ENCODE measurements around the gene IL31RA. TPM values are rescaled to one million over a fixed set of nuclear protein-coding genes. Genes with fewer than 3 reads are reported as not detected.

The IL31RA gene
- total RNA-seq, 1 donor from 2014 or later = 0.51 TPM

Other genes starting within 250 kb of the IL31RA start
- 36.2 and 40.7 TPM in 2 replicates for gene SLC38A9, start 139.0 kb upstream of the IL31RA start, total RNA-seq
- not detected in 2 replicates for gene DDX4, start 113.3 kb upstream of the IL31RA start, total RNA-seq
- gene IL6ST, start 143.6 kb downstream of the IL31RA start, total RNA-seq = 501 and 923 TPM in 2 replicates

All from dermis microvascular lymphatic vessel endothelial cell (primary cell).